Measurements from ENCODE around the gene TMC7. TPM values are rescaled to one million over a fixed set of nuclear protein-coding genes. Genes with fewer than 3 reads are reported as not detected.

TMC7 gene
- total and polyA plus RNA-seq, 2 of the 8 experiments (the other 6 are each of a cell fraction or from before 2014, with no cell fraction given): 2.3 to 2.6 TPM

- POLR2A ChIA-PET (ENCODE audit: partially characterized antibody): interaction anchor here (0.9 to 1.1 kb wide), 2 partner anchors 9 to 21 kb away, joined by 3 to 4 read pairs; no protein-coding TSS in a partner anchor
- no peak for FAIRE-seq
- CTCF ChIA-PET (ENCODE audit: partially characterized antibody): interaction anchor here (0.5 to 2.3 kb wide), 13 partner anchors 9 to 97 kb away, joined by 3 to 9 read pairs (median 4); partner anchors contain the start of gene TMC7
Observed at GRCh38 chr16:19071811-19072777, 88.4 kb downstream of the TMC7 start.

More at GRCh38 chr16:19071811-19072777, 88.4 kb downstream of the TMC7 start:
- Histone ChIP-seq H2BK15ac (ENCODE audit: low read length) (no peak overlapping the region), H2AFZ (ENCODE audit: low read length) (no peak overlapping the region), H3K79me2 (ENCODE audit: control insufficient read depth in 1 of 2, insufficient read depth in 2 of 2, low read length in 2 of 2) (peaks cover 0 to 6% of the 10 kb centered on the region in 2 experiments; a peak in 2 of 4 replicates), H3K4me2 (ENCODE audit: insufficient read depth in 1 of 2, low read depth in 2 of 2, low read length in 2 of 2) (no peak overlapping the region), H4K91ac (replicated peaks; ENCODE audit: insufficient read length, low read length) (no peak overlapping the region), H3K79me1 (ENCODE audit: low read depth, low read length) (no peaks in the 10 kb centered on the region), H2AK5ac (ENCODE audit: low read depth, low read length) (no peak overlapping the region), H3K9me3 (ENCODE audit: insufficient read depth in 2 of 2, low read depth in 1 of 2, low read length in 1 of 2) (no peaks in the 10 kb centered on the region), H3K56ac (replicated peaks; ENCODE audit: insufficient read length, low read depth, low read length) (no peak overlapping the region), H2BK120ac (replicated peaks; ENCODE audit: low read depth, low read length) (no peak overlapping the region), H3K4me3 (ENCODE audit: extremely low read depth in 1 of 4, insufficient read depth in 2 of 4, low read depth in 3 of 4, low read length in 4 of 4) (no peak overlapping the region), H3K18ac (ENCODE audit: extremely low read depth, low read length) (no peak overlapping the region), H3K4me1 (replicated peaks in 1 of 4; ENCODE audit: control insufficient read depth in 3 of 4, insufficient read depth in 4 of 4, low read length in 3 of 4) (no peaks in the 10 kb centered on the region), H3K4ac (replicated peaks; ENCODE audit: insufficient read length, low read depth, low read length) (no peak overlapping the region), H3K9ac (replicated peaks in 1 of 4; ENCODE audit: extremely low read depth in 1 of 4, low read depth in 3 of 4, low read length in 3 of 4) (no peak overlapping the region), H3K27me3 (replicated peaks in 1 of 4; ENCODE audit: control insufficient read depth in 3 of 4, extremely low read depth in 1 of 4, insufficient read depth in 3 of 4, low read length in 3 of 4) (no peaks in the 10 kb centered on the region), H3K23me2 (ENCODE audit: low read depth, low read length) (peaks cover 5% of the 10 kb centered on the region; the same call in 1 of the 2 replicates), H3K27ac (ENCODE audit: low read depth, low read length) (no peak overlapping the region), H2BK20ac (ENCODE audit: low read length) (no peak overlapping the region), H3K23ac (ENCODE audit: insufficient read length) (no peak overlapping the region), H2BK12ac (ENCODE audit: low read depth, low read length) (no peak overlapping the region), H3K36me3 (ENCODE audit: control insufficient read depth in 2 of 4, insufficient read depth in 4 of 4, low read length in 3 of 4) (peaks cover 0 to 12% (median 2%) of the 10 kb centered on the region in 4 experiments; a peak in 4 of 8 replicates), H2BK5ac (ENCODE audit: low read depth, low read length) (no peak overlapping the region), H3K14ac (ENCODE audit: insufficient read length) (no peak overlapping the region), H4K8ac (ENCODE audit: extremely low read depth, insufficient read depth, low read length) (no peak overlapping the region), H4K20me1 (replicated peaks in 1 of 2; ENCODE audit: control insufficient read depth in 1 of 2, insufficient read depth in 2 of 2, low read length in 2 of 2) (no peaks in the 10 kb centered on the region), H4K5ac (ENCODE audit: insufficient read length, low read depth, low read length) (no peak overlapping the region)
- DNase-seq (ENCODE audit: low read depth in 1 of 2, low spot score in 2 of 2): peak in 1 of 2 experiments; percentile 85
- WGBS, 2 experiments (ENCODE audit: extremely low coverage in 1 of 2, insufficient coverage in 1 of 2, insufficient read length in 1 of 2, insufficient replicate concordance in 2 of 2, low coverage in 1 of 2, low lambda C conversion rate in 2 of 2, missing lambda C conversion rate in 1 of 2): 82% methylated on average over 21 of the region's 21 CpGs; no CpG with 5 or more reads in 1 of the 2 experiments
- 0 out of 2 replicates have a peak, but pooled peaks have one; percentile 24 for TF ChIP-seq YY1 (IDR thresholded peaks at IDR 0.05; ENCODE audit: low read depth, low read length)
- peak; percentile 74 to 83 (median 82) for TF ChIP-seq CTCF (IDR thresholded peaks at IDR 0.05; ENCODE audit: control extremely low read depth in 1 of 3, insufficient read depth in 1 of 3, low read depth in 1 of 3, low read length in 3 of 3)
- no peak for TF ChIP-seq SP2 (IDR thresholded peaks at IDR 0.05; ENCODE audit: low read length)
- TF ChIP-seq RAD21 (IDR thresholded peaks at IDR 0.05 in 1 of 2, conservative IDR thresholded peaks at IDR 0.05 in 1 of 2; ENCODE audit: low read depth in 2 of 2, low read length in 2 of 2): peak; percentile 75 to 81

Data from H1 (cell line).